HG03097 (cell line): ENCODE results near the gene ITGAL.
"Not testable (repeated sequence)": the region's sequence is repeated elsewhere in the genome, so short reads cannot be mapped to it uniquely, and the experiment has no call there.

Experiments
- ATAC-seq: cut with Tn5 transposase; IDR thresholded peaks from one replicate; pipeline ENCODE4 v1.9.1; 2021; ENCODE audit not compliant: unreplicated experiment, low FRiP score

The ITGAL gene

GRCh38 chr16:30524575-30525568 is 52.3 kb downstream of the ITGAL start:
- ATAC-seq = no peak

GRCh38 chr16:30525844-30526136 is 53.2 kb downstream of the ITGAL start:
- no peak for ATAC-seq

- peak; percentile 21 for ATAC-seq
Measured at GRCh38 chr16:30526137-30526822, 53.7 kb downstream of the ITGAL start, which contains the start of gene ZNF768. TSS of gene ZNF768 (minus strand) at chr16:30526566. CDS start at chr16:30526413, 153 bp downstream.

DNA sequence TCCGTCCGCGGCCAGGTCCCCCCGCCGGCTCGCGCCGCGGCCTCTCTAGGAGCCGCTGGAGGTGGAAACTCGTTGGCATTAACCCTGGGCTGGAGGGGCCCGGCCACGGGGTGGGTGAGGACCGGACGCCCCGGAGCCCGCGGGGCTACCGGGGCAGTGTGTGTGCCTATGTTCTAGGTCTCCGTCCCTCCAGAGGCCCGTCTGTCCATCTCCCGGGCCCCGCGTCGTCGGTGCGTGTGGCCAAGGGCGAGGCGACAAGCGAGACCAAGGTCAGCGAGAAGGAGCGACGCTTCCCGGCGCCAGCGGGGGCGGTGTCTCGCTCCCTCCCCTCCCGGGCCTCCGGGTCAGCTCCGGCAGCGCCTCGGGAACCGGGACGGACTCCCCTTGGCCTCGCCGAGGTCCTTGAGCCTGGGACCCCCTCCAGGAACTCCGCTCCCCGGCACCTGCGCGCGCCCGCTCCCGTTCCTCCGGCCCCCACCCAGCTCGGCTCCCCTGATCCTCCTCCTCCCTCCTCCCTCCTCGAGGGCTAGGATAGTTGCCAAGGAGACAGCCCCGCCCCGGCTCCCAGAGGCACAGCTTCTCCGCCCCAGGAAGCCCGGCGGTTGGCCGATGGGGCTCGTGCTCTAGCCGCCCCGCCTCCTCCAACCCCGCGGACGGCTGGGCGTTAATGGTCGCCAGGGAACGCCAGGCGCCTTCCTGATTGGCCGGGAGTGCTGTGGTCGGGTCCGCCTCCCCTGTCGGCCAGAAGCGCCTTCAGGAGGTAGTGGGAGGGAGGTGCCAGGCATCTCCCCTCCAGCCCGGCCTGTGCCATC is 54.5 kb downstream of the ITGAL start:
- ATAC-seq = peak; percentile 73

GRCh38 chr16:30527635-30528178 is 55.2 kb downstream of the ITGAL start:
- peak; percentile 2 for ATAC-seq

- ATAC-seq = no peak
Measured at GRCh38 chr16:30528799-30529457, 56.4 kb downstream of the ITGAL start.

GRCh38 chr16:30530163-30531037 is 57.9 kb downstream of the ITGAL start:
- ATAC-seq = no peak

DNA sequence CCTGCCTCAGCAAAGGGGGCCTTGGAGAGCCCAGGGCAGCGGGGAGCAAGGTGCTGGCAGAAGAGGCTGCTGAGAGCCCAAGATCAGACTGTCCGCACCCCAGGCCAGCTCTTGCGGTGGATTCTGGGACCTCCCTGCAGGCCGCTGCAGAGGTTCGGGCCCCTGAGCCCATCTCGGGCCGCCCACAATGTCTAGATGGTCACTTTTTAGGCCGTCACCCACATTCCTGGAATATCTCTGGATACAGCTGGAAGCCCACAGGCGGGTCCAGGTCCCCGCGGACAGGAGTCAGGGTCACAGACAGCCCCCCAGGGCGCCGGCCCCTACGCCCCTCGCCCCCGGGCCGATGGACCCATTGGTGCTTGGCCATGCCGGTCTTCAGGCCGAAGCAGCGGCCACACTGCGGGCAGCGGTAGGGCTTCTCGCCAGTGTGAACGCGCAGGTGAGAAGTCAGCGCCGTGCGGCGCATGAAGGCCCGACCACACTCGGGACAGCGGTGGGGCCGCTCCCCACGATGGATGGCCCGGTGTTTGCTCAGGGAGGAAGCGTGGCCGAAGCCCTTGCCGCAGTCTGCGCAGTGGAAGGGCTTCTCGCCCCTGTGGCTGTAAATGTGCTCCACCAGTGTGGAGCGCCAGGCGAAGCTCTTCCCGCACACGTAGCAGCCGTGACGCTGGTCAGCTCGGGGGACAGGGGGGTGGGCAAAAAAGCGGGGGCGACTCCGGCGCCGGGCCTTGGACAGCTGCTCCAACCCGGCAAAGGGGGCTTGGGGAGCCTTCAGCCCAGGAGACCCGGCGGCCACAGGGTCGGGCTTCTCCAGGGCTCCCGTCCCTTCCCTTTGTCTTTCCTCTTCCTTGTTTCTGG is 60.0 kb downstream of the ITGAL start:
- no peak for ATAC-seq

DNA sequence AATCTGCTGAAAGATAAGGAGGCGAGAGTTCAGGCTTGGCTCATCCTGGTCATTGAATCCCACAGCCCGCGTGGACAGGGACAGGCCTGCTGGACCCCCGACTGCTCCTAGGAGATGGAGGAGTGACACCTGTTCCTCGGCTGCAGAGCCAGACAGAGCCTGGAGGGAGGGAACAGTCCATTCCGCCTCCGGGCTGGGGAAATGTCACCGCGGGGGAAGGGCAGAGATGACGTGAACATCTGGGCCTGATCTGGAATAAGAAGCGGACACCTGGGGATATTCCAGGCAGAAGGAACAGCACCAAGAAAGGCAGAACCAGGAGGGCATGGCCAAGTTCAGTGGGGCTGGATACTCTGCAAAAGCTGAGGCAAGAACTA is 60.6 kb downstream of the ITGAL start:
- no peak for ATAC-seq

GRCh38 chr16:30533748-30534367 is 61.3 kb downstream of the ITGAL start:
- ATAC-seq = peak; percentile 23

GRCh38 chr16:30534368-30535105 is 62.0 kb downstream of the ITGAL start, which contains the start of gene ZNF747:
TSS of gene ZNF747 (minus strand) at chr16:30534858. CDS start at chr16:30534679, 179 bp downstream.
- ATAC-seq = peak; percentile 54

- ATAC-seq = peak; percentile 6
Measured at GRCh38 chr16:30535106-30535776, 62.7 kb downstream of the ITGAL start.

- ATAC-seq = no peak
Measured at GRCh38 chr16:30535777-30536190, 63.2 kb downstream of the ITGAL start.

DNA sequence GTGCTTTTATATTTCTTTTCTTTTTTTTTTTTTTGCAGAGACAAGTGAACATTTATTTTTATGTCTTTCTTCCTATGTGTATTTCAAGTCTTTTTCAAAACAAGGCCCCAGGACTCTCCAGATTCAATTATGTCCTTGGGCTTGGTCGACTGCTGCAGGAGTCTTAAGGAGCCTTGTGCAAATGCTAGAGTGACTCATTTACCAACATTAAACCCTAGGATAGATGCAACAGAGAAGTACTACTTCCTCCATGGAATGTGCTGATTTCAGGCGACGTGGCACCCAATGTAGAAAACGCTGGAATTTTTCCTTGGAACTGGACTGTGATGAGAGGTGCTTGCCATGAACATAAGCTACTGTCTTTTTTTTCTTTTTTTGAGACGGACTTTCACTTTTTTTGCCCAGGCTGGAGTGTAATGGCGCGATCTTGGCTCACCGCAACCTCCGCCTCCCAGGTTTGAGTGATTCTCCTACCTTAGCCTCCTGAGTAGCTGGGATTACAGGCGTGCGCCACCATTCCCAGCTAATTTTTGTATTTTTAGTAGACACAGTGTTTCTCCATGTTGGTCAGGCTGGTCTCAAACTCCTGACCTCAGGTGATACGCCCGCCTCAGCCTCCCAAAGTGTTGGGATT is 64.0 kb downstream of the ITGAL start:
- ATAC-seq = not testable (repeated sequence)

DNA sequence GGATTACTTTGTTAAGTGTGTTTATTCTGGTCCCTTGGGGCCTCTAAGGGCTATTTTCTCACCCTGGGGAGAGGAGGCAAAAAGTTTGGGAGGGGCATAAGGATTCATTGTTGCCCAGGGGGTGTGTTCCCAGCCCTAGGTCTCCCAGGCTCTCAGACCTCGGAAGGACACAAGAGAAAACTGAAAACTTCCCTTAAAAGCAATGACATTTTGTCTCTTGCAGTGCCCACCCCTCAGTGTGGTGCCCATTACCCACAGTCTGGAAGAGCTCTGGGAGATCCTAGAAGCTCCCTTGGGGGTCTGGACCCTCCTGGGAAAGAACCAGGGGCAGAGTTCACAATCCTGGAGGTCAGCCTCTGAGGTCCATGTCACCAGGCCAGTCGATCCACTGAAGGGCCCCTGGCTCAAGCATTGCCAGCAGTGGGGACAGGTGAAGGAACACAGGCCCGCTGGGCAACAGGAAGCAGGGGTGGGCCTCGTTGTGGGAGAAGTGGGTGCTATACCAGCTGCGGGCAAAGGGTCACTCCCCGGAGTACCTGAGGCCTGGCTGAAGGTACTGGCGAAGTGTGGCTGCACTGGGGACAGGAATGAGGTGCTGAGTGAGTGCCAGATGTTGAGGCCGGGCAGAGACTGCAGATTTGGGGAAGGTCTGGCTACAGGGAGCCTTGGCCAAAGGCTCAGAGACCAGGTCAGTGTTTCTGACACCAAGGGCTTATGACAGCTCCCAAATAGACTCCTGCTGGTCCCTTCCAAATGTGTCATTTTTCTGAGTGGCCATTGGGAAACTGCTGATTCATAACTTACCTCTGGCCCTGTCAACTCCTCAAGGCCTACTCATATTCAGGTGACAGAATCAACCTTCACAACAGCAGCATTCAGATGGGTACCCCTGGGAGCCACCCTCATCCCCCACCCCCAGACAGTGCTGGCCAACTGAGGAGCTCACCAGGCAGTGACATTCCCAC is 66.7 kb downstream of the ITGAL start:
- ATAC-seq = no peak
